HG03439 (cell line): Measurements from ENCODE around the gene CFAP54.
"Not testable (repeated sequence)": the region's sequence is repeated elsewhere in the genome, so short reads cannot be mapped to it uniquely, and the experiment has no call there.

ENCODE experiments used
- ATAC-seq: cut with Tn5 transposase; IDR thresholded peaks from one replicate; pipeline ENCODE4 v1.9.1; 2021; ENCODE audit warnings: mild to moderate bottlenecking, moderate library complexity; ENCODE audit not compliant: unreplicated experiment

CFAP54 gene

GRCh38 chr12:96510306-96510764 lies 21.0 kb downstream of the CFAP54 start:
- ATAC-seq: no peak

DNA sequence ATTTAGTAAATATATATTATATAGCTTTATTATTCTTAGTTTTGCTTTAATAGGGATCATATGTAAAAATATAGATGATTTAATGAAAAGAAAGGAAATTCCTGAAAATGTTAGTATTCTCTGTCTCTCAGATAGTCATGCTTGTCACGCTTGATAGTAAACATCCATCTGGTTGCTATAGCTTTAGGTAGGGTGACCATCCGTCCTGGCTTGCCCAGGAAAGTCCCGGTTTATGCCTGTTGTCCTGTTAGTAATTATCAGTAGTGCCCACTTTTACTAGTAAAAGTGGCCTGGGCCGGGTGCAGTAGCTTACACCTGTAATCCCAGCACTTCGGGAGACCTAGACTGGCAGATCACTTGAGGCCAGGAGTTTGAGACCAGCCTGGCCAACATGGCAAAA lies 23.8 kb downstream of the CFAP54 start:
- no peak for ATAC-seq

DNA sequence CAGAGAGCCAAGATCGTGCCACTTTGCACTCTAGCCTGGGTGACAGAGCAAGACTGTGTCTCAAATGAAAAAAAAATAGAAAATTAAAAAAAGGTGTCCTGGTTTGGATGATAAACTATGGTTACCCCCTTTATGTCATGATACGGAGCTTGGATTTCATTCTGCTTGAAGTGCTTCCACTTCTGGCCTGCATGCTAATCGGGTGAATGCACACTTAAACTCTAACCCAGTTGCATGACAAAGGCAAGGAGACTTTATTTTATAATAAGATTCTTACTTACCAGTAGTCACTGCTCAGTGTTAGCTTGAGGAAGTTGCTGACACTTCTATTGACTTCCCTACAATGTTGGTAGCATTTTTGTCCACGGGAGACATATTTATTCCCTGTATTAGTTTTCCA lies 24.3 kb downstream of the CFAP54 start:
- ATAC-seq: no peak

GRCh38 chr12:96514328-96514727 lies 25.0 kb downstream of the CFAP54 start:
- ATAC-seq: peak; percentile 77

DNA sequence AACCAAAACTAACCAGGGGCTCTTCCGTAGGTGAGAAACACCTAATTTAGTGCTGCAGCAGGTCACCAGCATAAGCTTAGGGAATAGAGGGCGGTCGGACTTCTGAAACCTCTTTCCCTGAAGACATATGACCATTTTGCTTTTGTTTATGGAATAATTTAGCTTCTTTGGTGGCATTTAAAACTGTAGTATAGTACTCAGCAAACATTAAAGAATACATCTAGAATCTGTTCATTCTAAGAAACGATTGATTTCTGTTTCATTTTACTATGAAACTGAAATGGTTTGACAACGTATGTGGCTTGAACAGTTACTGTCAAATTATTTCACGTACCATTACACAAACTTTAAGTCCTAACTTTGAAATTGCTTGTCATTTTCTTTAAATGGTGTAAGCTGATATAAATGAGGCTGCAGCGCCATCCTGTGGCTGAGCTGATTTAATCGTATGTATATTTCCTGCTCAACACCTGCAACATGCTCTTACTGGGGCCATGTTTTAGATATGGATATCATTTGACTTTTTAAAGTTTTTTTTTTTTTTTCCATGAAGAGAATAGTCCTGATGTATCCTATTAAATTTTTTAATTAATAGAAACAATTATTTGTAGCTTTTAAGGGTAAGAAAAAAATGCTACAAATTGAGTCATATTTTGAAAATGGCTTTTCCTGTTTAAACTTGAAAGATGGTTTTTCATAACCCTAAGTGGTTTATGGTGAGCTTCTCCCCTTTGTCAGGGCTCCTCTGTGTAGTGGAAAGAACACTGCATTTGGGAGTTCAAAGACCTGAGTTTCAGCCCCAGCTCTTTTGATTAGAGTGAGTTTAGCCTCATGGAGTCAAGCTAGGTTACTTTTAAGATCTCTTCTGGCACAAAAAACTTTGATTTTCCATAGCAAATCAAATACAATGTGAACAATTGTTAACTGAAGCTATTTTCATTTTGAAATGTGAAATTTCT lies 27.4 kb downstream of the CFAP54 start:
- ATAC-seq: peak; percentile 73

DNA sequence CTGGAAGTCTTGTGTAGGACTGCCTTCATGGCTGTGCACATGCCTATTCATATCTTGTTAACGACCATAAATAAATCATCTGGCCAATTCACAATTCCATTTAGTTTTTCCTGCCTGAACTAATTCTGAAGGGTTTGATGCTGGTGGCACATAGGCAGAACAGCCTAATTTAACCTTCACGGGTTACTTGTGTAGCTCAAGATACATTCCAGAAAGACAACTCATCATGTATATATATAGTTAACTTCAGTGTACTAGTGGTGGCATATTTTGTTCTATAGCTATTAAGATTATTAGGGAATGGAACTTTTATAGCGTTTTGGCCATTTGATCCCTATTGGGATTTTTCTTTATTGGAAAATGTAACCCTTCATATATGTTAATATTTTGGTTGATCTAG lies 31.4 kb downstream of the CFAP54 start:
- ATAC-seq: no peak

- ATAC-seq: no peak
These were observed 32.7 kb downstream of the CFAP54 start for GRCh38 chr12:96521895-96522682.

DNA sequence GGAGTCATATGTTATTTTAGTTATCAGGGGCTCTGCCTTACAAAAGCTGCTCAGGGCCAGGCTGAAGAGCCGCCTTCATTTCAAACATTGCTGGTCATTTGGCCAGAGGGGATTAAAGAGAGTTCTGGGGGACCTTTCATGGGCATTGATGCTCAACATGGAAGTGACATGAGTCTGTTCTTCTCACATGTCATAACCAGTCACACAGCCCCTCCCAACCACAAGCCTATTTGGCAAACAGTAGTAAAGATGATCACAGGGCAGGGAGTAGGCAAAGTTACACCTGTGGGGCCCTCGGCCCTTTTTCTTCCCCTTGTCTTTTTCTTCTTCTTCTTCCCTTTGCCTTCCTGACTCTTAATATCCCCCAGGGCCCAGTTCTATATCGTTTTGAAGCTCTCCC lies 33.3 kb downstream of the CFAP54 start:
- ATAC-seq: no peak

DNA sequence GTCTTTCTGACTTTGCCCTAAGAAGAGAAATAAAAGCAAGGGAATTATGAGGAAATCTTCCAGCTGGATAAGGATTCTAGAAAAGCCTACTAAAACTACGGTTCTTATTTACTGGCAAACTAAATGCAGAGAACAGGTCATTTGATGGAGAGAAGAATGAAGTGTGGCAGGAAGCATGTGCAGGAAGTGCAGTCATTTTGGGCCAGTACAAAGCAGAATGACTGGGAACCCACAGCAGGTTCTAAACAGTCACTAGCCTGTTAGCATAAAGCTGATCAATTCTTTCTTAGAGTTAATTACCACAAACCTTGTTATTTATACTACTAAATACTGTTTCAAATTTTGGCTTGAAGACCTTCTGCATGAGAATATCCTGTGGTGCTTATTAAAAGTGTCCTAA lies 36.7 kb downstream of the CFAP54 start:
- no peak for ATAC-seq

GRCh38 chr12:96529912-96530311 lies 40.5 kb downstream of the CFAP54 start:
- ATAC-seq: no peak

DNA sequence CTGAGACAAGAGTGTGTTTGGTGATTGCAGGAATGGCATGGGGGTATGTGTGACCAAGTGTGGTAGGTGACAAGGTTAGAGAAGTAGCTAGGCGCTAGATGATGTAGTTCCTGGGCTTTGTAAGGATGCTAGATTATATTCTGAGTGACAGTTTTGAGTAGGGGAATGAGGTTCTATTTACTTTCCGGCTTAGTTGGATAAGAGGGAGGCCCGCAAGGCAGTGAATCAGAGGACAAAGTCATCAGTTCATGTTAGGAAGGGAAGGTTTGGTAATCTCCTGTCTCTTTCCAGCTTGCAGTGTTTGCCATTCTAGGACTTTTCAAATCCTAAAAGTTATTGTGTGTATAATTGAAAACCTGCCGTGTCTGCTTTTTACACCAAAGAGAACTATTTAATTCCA lies 45.0 kb downstream of the CFAP54 start:
- no peak for ATAC-seq

- ATAC-seq: no peak
These were observed 59.0 kb downstream of the CFAP54 start for GRCh38 chr12:96548384-96548783.

DNA sequence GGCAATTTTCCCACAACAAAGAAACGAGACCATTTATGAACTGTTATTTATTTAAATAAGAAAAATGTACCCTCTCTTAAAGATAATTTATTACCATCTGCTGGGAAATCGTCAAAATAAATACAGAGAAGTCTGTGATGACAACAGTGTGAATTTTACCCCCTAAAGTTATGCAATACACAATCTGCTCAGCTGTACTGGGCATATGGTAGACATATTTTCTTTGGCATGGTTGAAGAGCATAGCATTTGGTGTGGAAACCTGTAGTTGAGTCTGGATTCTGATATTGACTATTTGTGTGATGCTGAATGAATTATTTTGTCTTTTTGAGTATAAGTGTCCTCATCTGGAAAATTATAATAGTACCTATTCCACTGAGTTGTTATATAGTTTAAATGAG lies 60.0 kb downstream of the CFAP54 start:
- no peak for ATAC-seq

DNA sequence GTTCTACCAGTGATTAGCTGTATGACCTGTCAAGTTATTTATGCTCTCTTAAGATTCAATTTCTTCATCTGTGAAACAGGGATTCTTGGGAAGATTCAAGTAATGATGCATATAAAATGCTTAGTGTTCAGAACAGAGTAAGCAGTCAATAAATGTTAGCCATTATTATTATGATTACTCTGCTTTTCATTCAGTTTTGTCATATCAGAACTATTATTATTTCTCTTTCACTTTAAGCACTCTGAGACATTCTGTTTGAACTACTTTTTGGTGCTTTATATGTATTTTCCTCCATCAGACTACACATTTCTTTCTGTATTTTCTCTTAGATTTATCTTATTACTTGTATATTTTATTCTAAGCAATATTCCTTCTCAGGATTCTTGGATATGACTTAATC lies 81.2 kb downstream of the CFAP54 start:
- ATAC-seq: peak; percentile 36

- peak; percentile 92 for ATAC-seq
These were observed 81.9 kb downstream of the CFAP54 start for GRCh38 chr12:96571101-96571862.

DNA sequence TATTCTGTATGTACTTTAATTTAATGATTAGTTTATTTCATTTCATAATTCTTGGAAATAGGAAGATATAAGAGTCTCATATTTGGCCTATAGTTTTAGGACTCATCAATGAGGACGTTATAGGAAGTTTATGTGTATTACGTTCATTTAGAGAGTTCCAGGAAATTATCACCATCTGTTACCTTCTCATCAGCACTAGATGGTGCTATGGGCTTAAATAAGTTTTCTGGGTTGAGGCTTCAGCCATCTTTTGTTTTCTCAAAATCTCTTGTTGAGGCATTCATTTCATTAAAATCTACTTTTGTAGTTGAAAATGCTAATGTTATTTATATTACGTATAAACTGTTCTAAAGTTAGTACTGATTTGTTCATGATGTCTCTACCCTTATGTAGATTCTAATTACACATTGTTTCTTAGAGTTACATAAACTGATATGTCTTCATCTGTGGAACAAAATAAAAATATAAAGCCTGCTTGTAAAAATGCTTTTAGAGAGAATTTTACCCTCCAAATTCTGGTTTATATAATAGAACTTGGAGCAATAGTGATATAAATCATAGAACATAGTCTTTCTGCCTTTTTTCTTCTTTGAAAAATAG lies 89.2 kb downstream of the CFAP54 start:
- peak; percentile 89 for ATAC-seq

GRCh38 chr12:96585977-96586376 lies 96.6 kb downstream of the CFAP54 start:
- ATAC-seq: no peak

DNA sequence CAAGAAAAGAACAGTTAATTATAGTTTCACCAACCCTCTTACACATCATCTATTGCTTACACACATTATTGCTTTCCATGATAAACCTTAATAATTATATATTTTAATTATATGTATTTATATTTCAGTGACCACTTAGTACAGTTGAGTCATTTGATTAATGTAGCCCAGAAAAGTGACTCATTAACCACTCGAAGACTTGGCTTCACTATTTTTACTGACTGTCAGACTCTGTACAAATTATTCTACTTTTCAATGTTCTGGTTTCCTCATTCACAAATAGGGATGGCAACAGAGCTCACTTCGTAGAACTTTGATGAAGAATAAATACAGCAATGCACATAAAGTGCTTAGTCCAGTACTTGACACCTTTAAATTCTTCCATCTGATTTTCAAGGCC lies 98.3 kb downstream of the CFAP54 start:
- no peak for ATAC-seq

GRCh38 chr12:96590970-96591369 lies 101.6 kb downstream of the CFAP54 start:
- no peak for ATAC-seq

DNA sequence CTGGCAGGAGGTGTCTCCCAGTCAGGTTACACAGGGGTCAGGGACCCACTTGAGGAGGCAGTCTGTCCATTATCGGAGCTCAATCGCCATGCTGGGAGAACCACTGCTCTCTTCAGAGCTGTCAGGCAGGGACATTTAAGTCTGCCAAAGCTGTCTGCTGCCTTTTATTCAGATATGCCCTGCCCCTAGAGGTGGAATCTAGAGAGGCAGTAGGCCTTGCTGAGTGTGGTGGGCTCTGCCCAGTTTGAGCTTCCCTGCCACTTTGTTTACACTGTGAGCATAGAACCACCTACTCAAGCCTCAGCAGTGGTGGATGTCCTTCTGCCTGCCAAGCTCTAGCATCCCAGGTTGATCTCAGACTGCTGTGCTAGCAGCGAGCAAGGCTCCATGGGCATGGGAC lies 115.0 kb downstream of the CFAP54 start:
- not testable (repeated sequence) for ATAC-seq

GRCh38 chr12:96605684-96606083 lies 116.3 kb downstream of the CFAP54 start:
- ATAC-seq: no peak
